Measurements from ENCODE around the gene MEI1.
"Not testable (repeated sequence)": the region's sequence is repeated elsewhere in the genome, so short reads cannot be mapped to it uniquely, and the experiment has no call there.

Gene MEI1, protein sequence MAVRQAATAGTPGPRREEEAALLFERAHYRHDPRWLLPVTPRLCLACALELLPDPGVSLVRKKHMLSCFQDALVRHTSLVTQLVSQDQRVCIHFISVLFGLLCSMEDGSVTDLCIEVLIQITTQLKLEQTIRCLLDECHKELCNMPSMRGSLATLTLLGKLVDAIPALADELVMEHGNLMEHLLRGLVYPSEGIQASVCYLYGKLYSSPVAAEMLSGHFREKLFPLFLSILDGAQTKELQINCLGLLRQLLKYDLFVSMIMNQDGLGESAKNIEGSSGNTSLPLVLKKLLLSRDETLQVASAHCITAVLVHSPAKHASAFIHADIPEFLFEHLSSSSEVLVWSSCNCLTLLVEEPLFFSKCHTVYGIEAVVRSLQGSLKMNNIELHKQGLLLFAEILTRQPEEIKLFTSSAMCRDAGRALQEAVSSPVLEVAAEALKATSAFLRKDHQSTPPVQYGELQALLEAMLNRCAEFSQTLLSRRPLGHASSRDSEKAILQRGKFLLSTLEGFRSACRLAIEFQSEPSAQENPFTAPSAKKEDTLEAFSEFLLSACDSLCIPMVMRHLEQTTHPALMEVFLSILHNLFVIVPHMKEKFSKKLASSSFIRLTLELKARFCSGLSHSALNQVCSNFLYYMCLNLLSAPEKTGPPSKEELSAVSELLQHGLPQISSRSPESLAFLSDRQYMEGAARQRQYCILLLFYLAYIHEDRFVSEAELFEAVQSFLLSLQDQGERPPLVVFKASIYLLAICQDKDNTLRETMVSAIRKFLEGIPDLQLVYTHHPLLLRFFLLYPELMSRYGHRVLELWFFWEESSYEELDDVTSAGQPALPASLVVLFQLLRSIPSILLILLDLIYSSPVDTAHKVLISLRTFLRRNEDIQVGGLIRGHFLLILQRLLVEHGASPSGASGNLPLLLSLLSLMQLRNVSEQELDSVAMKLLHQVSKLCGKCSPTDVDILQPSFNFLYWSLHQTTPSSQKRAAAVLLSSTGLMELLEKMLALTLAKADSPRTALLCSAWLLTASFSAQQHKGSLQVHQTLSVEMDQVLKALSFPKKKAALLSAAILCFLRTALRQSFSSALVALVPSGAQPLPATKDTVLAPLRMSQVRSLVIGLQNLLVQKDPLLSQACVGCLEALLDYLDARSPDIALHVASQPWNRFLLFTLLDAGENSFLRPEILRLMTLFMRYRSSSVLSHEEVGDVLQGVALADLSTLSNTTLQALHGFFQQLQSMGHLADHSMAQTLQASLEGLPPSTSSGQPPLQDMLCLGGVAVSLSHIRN

DNA sequence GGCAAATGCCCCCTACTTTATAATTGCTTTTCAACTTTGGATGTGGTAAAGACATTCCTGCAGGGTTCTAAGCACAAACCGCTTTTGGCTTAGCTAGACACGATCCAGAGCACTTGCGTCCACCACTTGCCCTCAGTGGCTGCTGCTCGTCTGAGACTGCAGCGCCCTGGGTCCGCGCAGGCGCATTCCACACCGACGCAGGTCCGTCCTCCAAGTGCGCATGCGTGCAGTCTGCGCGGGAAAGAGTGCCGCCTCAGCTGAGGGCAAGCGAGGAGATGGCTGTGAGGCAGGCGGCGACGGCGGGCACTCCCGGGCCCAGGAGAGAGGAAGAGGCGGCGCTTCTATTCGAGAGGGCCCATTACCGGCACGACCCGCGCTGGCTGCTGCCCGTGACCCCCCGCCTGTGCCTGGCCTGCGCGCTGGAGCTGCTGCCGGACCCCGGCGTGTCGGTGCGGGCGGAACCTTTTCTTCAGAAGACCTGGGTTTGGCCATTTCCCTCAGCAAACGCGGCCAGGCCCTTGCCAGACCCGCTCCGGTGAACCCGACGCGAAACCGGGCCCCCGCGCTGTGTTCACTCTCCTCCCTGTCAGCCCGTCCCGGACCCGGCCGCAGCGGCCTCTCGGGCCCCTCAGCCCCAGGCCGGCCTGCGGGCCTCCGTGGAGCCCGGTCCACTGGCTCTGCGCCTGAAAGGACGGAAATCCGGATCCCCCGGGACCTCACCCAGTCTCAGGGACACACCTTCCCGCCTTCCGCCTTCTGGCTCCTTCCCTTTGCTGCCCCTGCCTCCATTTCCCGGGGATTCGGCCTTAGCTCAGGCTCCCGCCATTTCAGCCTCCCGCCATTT, at the start of gene MEI1:
MEI1 (plus strand) TSS at position 240 of the 844 bp plus-strand sequence; CDS start at position 276, 36 bp downstream.
- DNase-seq = peak; percentile 95

DNA sequence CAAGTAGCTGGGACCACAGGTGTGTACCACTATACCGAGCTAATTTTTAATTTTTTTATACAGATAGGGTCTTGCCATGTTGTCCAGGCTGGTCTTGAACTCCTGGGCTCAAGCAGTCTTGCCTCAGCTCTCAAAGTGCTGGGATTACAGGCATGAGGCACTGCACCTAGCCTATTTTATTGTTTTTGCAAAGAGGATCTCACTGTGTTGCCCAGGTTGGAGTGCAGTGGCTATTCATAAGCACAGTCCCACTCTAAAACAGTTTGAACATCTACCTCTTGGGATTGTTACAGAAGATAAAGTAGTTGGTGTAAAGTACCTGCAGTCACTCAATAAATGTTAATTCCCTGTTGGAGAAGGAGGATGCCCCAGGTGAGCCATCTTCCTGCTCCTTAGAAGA, 49.1 kb upstream of the MEI1 start:
- DNase-seq = no peak

DNA sequence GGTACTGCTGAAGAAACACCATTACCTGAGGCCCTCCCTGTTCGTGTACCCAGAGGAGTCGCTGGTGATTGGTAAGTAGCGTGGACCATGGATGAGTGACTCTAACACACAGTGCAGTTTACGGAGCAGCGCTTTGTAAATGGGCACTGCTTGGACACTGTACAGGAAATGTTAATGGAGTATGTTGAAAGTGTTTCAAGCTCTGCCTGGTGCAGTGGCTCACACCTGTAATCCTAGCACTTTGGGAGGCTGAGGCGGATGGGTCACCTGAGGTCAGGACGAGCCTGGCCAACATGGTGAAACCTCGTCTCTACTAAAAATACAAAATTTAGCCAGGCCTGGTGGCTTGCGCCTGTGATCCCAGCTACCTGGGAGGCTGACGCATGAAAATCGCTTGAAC, 48.5 kb upstream of the MEI1 start:
- no peak for DNase-seq

DNA sequence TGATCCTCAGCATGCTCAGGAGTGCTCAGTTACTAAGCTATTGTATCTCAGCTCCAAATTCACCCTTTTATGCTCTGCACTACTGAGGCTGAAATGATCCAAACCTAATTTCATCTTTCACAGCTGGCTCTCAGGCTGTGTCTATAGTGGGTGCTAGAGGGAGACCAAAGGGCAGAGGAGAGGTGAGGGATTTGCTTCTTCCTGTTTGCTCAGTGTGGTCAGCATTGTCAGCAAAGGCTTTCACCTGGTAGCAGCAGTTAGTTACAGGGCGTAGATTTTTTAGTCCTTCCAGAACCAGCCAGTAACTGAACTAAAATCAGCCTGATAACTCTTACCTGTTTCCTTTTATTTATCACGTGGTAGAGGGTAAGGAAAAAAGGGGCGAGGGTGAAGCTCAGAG, 45.0 kb upstream of the MEI1 start:
- DNase-seq = no peak

DNA sequence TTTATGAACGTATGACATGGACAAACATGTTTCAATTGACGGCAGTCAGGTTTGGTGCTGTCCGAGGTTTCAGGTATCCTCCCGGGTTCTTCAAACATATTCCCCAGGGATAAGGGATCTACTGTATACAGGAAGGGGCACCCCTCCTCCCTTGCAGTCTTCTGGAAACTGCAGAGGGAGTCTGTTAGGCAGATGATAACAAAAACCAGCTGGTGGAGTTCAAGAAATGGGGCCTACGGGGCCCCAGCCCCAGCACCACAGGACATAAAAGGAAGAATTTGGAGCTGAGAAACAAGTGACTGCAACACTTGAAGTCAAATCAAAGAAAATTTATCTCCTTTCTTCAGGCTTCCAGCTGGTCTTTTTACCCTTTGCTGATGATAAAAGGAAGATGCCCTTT, 42.7 kb upstream of the MEI1 start:
- DNase-seq = no peak

DNA sequence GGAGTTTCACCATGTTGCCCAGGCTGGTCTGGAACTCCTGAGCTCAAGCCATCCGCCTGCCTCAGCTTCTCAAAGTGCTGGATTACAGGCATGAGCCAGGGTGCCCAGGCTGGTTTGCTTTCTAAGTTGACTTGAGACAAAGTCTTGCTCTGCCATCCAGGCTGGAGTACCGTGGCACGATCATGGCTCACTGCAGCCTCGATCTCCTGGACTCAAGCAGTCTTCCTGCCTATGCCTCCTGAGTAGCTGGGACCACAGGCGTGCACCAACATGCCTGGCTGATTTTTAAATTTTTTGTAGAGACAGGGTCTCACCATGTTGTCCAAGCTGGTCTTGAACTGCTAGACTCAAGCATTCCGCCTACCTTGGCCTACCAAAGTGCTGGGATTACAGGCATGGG, 41.6 kb upstream of the MEI1 start:
- DNase-seq = no peak

DNA sequence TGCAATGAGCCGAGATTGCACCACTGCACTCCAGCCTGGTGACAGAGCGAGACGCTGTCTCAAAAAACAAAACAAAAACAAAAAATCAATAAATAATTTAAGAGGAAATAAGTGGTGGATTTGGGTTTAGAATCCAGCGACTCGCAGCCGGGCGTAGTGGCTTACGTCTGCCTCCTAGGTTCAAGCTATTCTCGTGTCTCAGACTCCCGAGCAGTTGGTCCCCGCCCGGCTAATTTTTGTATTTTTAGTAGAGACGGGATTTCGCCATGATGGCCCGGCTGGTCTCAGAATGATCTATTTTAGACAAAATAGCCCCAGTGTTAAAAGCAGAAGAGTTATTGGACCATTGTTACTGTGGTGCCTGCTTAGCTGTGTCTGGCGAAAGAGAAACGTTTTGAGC, 40.4 kb upstream of the MEI1 start:
- DNase-seq = no peak

DNA sequence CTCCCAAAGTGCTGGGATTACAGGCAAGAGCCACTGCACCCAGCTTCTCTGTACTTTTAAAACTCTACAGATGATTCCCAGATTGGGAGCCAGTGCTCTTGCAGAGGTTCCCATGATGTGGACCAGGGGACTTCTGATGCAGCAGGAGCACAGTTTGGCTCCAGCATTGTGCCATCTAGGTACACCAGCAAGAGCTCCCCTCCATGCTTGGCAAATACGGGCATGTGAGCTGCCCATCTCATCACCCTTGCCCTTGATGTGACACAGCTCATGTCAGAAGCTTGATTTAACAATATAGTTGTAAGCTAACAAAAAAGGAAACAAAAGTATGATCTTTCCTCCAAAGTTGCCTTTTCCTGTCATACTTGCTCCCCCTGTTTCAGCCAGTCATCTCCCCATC, 39.4 kb upstream of the MEI1 start:
- DNase-seq = no peak

DNA sequence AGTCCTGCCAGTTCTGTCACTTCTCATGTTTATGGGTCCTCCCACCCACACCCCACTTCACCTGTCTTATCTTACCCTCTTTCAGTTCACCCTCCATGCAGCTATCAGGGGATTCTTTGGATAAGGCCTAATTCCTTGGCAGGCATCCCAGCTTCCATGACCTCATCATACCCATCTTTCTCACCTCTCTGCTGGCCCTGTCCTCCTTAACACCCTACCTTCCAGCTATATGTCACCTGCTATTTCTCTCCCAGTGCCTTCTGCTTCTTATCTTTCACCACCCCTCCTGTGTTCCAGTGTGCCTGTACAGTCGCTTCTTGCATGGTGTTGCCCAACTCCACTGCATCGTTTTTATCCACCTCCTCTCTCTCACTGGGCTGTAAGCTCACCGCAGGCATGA, 38.9 kb upstream of the MEI1 start:
- DNase-seq = no peak

DNA sequence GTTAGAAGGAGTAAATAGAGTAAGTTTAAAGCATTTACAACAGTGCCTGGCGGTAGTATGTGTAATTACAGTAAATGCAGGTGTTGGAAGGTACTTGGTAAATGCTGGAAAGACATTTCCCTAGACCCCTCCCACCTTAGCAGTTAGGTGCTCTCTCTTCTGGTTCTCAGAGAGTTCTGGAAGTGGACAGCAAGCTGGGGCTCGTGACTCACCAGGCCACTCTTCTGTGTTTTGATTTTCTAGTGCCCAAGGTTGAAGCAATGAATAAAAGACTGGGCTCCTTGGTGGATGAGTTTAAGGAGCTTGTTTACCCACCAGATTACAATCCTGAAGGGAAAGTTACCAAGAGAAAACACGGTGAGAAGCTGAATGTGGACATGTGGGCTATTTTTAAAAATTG, 38.2 kb upstream of the MEI1 start:
- no peak for DNase-seq

DNA sequence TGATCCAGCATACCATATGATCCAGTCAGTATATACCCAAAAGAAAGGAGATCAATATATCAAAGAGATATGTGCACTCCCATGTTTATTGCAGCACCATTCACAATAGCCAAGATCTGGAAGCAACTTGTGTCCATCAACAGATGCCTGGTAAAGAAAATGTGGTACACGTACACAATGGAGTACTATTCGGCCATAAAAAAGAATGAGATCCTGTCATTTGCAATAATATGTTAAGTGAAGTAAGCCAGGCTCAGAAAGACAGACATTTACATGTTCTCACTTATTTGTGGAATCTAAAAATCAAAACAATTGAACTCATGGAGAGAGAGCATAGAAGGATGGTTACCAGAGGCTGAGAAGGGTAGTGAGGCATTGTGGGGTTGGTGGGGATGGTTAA, 37.6 kb upstream of the MEI1 start:
- DNase-seq = no peak

DNA sequence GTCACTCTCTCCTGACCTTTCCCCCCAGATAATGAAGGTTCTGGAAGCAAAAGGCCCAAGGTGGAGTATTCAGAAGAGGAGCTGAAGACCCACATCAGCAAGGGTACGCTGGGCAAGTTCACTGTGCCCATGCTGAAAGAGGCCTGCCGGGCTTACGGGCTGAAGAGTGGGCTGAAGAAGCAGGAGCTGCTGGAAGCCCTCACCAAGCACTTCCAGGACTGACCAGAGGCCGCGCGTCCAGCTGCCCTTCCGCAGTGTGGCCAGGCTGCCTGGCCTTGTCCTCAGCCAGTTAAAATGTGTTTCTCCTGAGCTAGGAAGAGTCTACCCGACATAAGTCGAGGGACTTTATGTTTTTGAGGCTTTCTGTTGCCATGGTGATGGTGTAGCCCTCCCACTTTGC, 35.7 kb upstream of the MEI1 start:
- not testable (repeated sequence) for DNase-seq

DNA sequence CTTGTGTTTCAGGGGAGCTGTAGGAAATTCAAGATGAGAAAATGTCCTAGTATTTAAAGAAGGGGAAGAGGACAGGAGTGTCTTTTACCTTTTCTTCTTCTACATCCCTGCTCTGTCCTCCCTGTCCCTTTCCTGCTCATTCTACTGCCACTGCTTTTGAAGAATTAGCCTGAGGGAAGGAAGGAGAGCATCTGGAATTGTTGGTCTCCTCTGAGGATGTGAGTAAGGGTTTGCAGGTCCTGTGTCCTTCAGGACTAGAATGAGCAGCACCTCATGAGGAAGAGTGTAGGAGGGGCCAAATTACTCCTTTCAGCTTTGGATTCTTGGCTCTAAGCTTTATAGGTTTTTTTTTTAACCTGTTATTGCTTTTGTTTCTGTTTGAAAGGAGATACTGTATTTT, 34.8 kb upstream of the MEI1 start:
- no peak for DNase-seq

DNA sequence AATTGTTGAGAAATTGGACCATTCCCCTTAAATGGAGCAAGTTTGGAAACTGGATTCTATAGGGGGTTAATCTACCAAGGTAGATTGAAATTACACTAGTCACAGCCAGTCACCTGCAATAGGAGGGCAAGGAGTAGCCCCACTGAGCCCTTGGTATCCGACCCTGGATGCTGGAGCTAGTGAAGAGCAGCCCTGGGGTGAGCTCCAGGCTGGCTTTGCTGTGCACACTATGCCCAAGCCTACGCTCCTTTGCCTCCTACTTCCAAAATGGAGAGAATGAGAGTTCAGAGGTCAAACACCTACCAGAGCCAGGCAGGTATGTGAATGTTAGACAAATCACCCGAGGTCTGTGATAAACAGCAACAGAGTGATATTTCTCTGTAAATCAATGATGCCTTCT, 34.4 kb upstream of the MEI1 start:
- DNase-seq = no peak

DNA sequence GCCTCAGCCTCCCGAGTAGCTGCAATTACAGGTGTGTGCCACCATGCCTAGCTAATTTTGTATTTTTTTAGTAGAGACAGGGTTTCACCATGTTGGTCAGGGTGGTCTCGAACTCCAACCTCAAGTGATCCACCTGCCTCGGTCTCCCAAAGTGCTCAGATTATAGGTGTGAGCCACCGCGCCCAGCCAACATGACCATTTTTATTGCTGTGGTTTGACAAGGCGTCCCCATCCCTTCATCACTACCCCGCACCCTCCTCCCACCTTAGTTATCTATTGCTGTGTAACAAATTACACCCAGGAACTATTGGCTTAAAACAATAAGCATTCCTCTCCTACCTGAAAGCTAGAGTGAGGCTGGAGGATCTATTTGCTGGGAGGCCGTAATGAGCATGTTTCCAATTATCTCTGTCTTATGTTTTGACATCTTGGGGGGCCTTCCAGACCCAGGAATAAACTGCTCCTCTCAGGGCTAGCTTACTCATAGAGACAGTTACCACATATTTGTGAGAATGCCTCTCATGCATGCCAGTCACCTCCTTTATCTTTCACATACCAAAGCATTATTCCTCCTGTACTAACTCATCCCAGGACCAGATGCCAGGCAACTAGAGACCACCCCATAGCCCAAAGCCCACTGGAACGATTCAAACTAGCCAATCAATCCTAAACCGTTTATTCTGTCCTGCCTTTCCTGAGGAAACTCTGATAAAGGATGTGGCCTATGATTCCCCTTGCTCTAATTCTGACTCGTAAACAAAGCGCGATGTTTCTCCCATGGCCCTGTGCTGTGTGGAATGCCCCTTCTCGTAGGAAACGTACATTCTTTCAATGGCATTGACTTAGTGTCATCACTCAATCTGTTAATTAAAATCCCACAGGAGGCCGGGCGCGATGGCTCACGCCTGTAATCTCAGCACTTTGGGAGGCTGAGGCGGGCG, 30.1 kb upstream of the MEI1 start:
- no peak for DNase-seq

DNA sequence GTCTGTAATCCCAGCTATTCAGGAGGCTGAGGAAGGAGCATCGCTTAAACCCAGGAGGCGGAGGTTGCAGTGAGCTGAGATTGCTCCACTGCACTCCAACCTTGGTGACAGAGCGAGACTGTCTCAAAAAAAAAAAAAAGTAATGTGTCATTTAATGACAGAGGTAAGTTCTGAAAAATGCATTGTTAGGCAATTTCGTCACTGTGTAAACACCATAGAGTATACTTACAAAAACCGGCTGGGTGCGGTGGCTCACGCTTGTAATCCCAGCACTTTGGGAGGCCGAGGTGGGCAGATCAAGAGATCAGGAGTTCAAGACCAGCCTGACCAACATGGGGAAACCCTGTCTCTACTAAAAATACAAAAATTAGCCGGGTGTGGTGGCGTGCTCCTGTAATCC, 27.2 kb upstream of the MEI1 start:
- DNase-seq = not testable (repeated sequence)

DNA sequence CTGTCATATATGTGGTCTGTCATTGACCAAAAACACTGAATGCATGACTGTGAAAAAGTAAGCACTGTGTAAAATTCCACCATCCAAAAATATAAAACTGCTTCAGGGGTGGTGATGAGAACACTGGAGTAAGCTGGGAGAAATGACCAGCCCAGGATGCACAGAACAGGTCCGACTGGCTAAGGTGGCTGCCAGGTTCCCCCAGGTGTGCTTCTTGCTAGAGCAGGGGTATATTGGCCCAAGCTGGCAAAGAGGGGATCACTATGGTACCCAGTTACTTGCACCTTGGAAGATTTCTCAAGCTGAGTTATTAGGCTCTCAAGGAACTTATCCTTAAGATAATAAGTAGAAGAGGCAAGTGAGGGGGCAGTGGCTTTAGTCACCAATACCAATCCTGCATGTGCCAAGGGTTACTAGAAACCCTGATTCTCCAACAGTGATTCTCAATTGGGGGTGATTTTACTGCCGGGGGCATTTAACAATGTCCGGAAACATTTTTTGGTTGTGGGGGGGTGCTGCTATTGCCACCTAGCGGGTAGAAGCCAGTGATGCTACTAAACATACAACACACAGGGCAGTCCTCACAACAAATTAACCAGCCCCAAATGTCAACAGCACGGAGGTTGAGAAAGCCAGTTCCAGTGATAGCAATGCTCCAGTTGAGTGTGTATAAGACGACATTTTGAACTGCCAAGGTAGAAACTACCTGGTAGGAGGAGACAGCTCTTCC, 26.4 kb upstream of the MEI1 start:
- DNase-seq = no peak

DNA sequence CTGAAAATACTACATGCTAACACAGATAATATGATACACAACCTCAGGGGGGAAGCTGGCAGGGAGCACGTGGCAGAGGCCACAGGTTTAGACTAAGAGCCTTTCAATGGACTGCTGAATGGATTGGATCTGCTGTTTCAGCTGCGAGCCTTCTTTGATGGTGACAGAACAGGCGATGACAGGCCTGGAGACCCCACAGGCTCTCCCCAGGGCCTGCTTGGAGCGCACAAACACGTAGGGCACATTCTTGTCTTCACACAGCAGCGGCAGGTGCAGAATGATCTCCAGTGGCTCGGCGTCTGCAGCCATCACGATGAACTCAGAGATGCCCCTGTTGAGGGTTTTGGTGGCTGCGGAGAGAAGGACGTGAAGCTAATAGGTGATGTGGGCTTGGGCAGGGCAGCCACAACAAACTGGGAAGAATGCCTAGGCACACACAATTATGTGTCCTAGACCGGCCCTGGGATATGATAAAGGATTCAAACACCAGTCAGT, 24.4 kb upstream of the MEI1 start:
- no peak for DNase-seq

DNA sequence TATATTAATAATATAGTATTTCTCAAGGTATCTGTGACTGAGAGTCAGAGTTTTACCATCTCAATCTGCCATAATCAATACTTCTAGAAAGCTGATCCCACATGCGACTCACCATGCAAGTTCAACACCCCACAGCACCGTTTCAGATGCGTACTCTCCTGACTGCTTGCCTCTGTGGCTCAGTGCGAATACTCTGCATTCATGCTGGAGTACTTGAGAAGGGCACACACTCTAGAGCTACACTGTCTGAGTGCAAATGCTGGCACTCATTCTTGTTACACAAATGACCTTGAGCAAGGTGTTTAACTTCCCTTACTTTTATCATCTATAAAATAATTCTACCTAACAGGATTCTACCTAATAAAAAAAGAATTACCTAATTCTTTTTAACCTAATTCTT, 23.2 kb upstream of the MEI1 start:
- no peak for DNase-seq

DNA sequence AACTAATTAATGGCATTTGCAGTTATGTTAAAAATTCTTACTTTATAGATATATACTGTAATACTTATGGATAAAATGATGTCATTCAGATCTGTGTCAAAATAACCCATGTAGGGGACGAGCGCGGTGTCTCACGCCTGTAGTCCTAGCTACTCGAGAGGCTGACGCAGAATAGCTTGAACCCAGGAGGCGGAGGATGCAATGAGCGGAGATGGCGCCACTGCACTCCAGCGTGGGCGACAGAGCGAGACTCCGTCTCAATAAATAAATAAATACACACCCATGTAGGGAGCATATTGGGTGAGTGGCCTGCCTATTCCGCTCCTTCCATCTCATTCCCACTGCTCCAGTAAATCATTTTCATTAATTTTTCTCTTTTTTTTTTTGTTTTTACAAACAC, 17.7 kb upstream of the MEI1 start:
- DNase-seq = peak; percentile 28
